GM19240 (cell line): ENCODE results near the gene SOCS3.
"Not testable (repeated sequence)": the region's sequence is repeated elsewhere in the genome, so short reads cannot be mapped to it uniquely, and the experiment has no call there.

ENCODE experiments used
- DNase-seq: peaks from one replicate; pipeline ENCODE4 v3.0.0; 2011; ENCODE audit warnings: low spot score; ENCODE audit not compliant: insufficient read length

Gene SOCS3

GRCh38 chr17:78349891-78350642, 9.8 kb downstream of the SOCS3 start:
- no peak for DNase-seq

GRCh38 chr17:78348055-78348770, 11.7 kb downstream of the SOCS3 start:
- DNase-seq, result no peak

GRCh38 chr17:78347453-78347852, 12.4 kb downstream of the SOCS3 start:
- no peak for DNase-seq

GRCh38 chr17:78346605-78347250, 13.1 kb downstream of the SOCS3 start:
- DNase-seq, result no peak

GRCh38 chr17:78345791-78346494, 13.9 kb downstream of the SOCS3 start:
- DNase-seq, result no peak

GRCh38 chr17:78345172-78345571, 14.7 kb downstream of the SOCS3 start:
- DNase-seq, result no peak

- no peak for DNase-seq
Observed at GRCh38 chr17:78344666-78345065, 15.2 kb downstream of the SOCS3 start.

- DNase-seq, result no peak
Observed at GRCh38 chr17:78343543-78344201, 16.2 kb downstream of the SOCS3 start.

GRCh38 chr17:78343187-78343542, 16.7 kb downstream of the SOCS3 start:
- no peak for DNase-seq

- no peak for DNase-seq
Observed at GRCh38 chr17:78342449-78343186, 17.3 kb downstream of the SOCS3 start.

- DNase-seq, result no peak
Observed at GRCh38 chr17:78341559-78342448, 18.1 kb downstream of the SOCS3 start.

- no peak for DNase-seq
Observed at GRCh38 chr17:78340183-78340955, 19.5 kb downstream of the SOCS3 start.

- no peak for DNase-seq
Observed at GRCh38 chr17:78338486-78339259, 21.2 kb downstream of the SOCS3 start.

GRCh38 chr17:78337244-78338109, 22.4 kb downstream of the SOCS3 start:
- no peak for DNase-seq

GRCh38 chr17:78335209-78335608, 24.7 kb downstream of the SOCS3 start:
- no peak for DNase-seq

- DNase-seq, result no peak
Observed at GRCh38 chr17:78332991-78333390, 26.9 kb downstream of the SOCS3 start.

- not testable (repeated sequence) for DNase-seq
Observed at GRCh38 chr17:78331355-78331754, 28.5 kb downstream of the SOCS3 start.
